GM13976 (cell line): ENCODE data around the gene LSS.

ENCODE experiments used
- DNase-seq: peaks from one replicate; pipeline ENCODE4 v3.0.0; 2012; ENCODE audit warnings: low spot score
- CTCF ChIP-seq: IDR thresholded peaks from 2 replicates; pipeline ENCODE4 v1.5.1; 2012; ENCODE audit warnings: borderline replicate concordance, mild to moderate bottlenecking; ENCODE audit not compliant: insufficient read depth; ENCODE audit errors: extremely low read depth, missing control alignments, control extremely low read depth
- in situ Hi-C: fragments of 300-500 bp; cut with MboI; formaldehyde crosslinking; loops from one replicate; pipeline ENCODE4 v1.12.0; 2022; ENCODE audit warnings: low sequenced_read_pairs, mixed read lengths, inconsistent platforms; ENCODE audit not compliant: unreplicated experiment

The LSS gene

DNA sequence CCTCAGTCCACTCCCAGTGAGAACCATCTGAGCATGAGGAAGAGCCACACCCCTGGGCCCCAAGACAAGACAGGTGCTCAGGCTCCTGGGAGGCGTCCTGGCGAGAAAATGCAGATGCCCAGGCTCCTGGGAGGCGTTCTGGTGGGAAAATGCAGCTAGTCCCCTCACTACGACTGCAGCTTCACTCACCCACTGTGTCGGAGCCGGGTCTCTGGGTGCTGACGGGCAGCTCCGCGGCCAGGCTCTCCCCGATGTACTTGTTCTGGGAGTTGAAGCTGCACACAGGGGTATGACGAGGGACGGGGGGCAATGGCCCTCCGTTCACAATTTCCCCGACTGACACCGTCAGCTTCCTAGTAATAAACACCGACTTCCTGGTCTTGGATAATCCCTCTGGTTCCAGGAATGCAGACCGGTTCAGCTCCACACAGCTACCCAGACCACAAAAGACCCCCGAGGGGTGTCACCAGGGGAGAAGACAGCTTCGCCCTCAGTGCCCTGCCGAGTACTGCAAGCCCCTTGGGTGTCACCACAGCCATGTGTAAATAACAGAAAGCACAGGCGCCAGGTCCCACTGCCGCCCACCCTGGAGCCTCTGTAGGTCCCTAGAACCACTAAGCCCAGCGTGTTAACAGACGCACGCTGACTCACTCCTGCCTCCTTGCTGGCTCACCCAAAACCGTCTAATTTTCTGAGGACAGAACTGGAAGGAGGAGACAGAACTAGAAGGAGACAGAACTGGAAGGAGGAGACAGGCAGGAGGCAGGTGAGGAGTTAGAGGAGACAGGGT lies 37.4 kb upstream of the LSS start:
- in situ Hi-C loops = no loop called here
- DNase-seq = no peak
- TF ChIP-seq CTCF = no peak

DNA sequence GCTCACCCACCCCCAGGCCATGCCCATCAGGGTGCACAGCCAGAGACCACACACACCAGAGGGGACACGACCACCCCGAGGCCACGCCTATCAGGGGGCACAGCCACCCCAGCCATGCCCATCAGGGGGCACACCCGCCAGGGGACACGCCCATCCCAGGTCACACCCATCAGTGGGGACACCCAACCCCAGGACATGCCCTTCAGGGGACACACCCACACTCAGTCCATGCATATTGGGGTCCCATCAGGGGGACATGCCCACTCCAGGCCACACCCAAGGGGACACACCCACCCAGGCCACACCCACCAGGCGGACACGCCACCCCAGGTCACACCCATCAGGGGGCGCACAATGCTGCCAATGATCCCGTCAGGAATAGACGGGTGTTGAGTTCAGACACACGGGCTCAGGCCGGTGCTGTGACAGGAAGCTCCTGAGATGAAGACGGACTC lies 36.1 kb upstream of the LSS start:
- TF ChIP-seq CTCF = no peak
- in situ Hi-C loops = no loop called here
- DNase-seq = no peak

DNA sequence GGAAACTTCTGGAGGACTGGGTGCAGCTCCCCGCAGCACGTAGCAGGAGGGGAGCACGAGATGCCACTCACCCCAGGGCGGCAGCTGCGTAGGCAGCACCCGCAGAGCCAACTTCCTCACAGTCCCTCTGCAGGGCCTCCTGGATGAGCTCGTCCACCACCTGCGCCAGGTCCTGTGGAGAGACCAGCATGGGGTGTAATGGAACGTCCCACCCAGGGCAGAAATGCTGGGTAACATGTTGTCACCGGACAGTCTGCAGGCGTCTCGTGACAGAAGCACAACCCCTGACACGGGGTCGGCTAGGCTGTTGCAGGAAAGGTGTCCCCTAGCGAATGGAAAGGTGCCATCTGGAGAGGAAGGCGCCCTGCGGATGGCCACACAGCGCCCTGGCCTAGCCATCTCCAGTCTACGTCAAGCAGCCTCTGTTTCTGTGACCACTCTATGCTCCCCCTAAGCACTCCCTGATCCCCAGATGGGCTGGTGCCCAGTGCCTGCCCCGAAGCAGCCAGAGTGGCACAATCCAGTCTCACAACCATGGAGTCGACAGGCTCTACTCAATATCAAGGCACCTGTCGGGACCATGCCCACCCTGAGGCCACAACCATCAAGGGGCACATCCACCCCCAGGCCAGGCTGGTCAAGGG lies 35.6 kb upstream of the LSS start:
- TF ChIP-seq CTCF = no peak
- no peak for DNase-seq
- in situ Hi-C loops = no loop called here

DNA sequence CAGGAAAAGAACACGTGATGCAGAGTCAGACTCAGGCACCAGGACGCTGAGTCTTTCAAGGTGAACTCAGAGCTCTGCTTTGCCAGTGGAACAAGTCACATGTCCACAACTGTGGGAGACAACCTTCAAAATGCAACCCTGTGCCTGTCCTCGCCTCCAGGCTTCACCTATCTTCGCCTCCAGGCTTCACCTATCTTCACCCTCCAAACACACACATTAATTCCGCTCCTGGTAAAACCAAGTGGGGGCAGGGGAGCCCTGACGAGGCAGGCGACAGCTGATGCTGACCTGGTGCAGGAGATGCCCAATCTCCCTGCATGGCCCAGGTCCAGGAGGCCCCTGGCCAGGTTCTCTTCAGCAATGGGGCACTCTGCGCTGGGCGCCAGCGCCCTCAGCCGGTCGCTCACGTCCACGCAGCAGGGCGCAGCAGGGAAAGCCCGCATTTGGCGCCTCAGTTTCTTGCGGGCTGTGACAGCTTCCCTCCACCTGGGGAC lies 28.0 kb upstream of the LSS start:
- TF ChIP-seq CTCF = no peak
- in situ Hi-C loops = no loop called here
- DNase-seq = no peak

GRCh38 chr21:46255758-46256337 lies 27.3 kb upstream of the LSS start:
- no peak for TF ChIP-seq CTCF
- no peak for DNase-seq
- in situ Hi-C loops = no loop called here

DNA sequence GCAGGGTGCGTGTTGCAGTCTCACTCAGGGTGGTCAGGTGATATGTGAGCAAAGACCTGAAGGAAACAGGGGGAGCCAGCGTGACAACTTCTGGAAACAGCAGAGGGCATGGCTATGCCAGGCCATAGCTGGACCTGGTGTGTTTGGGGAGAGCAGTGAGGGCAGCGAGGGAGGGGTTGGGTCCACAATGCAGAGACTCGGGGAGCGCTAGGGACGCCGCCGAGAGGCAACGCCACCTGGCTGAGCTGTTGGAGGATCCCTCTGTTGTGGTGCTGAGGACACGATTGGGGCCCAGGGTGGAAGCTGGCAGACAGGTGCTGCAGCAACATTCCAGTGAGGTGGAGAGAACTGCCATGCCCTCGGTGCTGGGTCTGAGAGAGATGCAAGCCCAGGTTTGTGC lies 26.6 kb upstream of the LSS start:
- TF ChIP-seq CTCF = no peak
- DNase-seq = no peak
- in situ Hi-C loops = no loop called here
